Fibroblast of the aortic adventitia (primary cell): ENCODE measurements around the gene DMAC2. TPM values are rescaled to one million over a fixed set of nuclear protein-coding genes. Genes with fewer than 3 reads are reported as not detected.
"Not testable (repeated sequence)": the region's sequence is repeated elsewhere in the genome, so short reads cannot be mapped to it uniquely, and the experiment has no call there.

ENCODE experiments used
- DNase-seq: peaks from one replicate; pipeline ENCODE4 v3.0.0-alpha.2; 2010; ENCODE audit warnings: low read depth
- H3K4me3 ChIP-seq: 2 replicates; pipeline ENCODE4 v1.5.1; 2011; ENCODE audit warnings: low read depth, mild to moderate bottlenecking, control low read depth, low read length, moderate library complexity
- small RNA-seq: library from RNA; depleted of rRNA; stranded (forward); fragments of <200 nt; gene quantifications from one replicate; pipeline ENCODE3, GENCODE V24; 2012
- total RNA-seq: library from RNA; depleted of rRNA; stranded (reverse); fragments of >200 nt; gene quantifications from 2 replicates; pipeline ENCODE4 v1.2.3, GENCODE V29; 2012; ENCODE audit warnings: low replicate concordance
- TF ChIP-seq, protein P1 (sequence below): IDR thresholded peaks from 2 replicates; pipeline ENCODE4 v1.5.1; 2011; ENCODE audit warnings: mild to moderate bottlenecking, low read length, control low read depth, inconsistent platforms; ENCODE audit not compliant: insufficient read depth

Gene DMAC2
- total RNA-seq, 1 donor, result 29.3 TPM

DNA sequence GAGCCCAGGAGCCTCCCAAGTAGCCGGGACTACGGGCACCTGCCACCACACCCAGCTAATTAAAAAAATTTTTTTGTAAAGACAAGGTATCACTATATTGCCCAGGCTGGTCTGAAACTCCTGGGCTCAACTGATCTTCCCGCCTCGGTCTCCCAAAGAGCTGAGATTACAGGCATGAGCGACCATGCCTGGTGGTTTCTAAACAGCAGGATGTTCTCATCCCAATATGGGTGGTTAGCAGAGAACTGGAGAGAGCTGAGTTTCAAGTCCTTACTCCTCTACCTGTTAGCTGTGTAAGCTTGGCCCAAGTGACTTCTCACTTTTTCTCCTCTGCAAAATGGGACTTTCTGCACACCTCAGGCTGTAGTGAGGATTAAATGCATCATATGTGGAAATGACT lies 55.4 kb downstream of the DMAC2 start:
- TF ChIP-seq, protein P1, sequence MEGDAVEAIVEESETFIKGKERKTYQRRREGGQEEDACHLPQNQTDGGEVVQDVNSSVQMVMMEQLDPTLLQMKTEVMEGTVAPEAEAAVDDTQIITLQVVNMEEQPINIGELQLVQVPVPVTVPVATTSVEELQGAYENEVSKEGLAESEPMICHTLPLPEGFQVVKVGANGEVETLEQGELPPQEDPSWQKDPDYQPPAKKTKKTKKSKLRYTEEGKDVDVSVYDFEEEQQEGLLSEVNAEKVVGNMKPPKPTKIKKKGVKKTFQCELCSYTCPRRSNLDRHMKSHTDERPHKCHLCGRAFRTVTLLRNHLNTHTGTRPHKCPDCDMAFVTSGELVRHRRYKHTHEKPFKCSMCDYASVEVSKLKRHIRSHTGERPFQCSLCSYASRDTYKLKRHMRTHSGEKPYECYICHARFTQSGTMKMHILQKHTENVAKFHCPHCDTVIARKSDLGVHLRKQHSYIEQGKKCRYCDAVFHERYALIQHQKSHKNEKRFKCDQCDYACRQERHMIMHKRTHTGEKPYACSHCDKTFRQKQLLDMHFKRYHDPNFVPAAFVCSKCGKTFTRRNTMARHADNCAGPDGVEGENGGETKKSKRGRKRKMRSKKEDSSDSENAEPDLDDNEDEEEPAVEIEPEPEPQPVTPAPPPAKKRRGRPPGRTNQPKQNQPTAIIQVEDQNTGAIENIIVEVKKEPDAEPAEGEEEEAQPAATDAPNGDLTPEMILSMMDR, result no peak
- H3K4me3 ChIP-seq, result no peak overlapping the region
- no peak for DNase-seq

DNA sequence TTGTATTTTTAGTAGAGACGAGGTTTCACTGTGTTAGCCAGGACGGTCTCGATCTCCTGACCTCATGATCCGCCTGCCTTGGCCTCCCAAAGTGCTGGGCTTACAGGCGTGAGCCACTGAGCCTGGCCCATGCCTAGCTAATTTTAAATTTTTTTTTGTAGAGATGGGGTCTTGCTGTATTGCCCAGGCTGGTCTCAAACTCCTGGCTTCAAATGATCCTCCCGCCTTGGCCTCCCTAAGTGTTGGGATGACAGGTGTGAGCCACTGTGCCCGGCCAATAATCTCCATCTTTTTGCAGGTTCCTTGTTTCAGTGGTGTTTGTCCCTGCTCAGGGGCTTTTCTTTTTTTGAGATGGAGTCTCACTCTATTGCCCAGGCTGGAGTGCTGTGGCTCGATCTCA lies 58.2 kb downstream of the DMAC2 start:
- not testable (repeated sequence) for DNase-seq, H3K4me3 ChIP-seq

Small RNAs within 50 kb of the gene (small RNA-seq; reads per million reads assigned to genes)
- gene RF00017, result not detected

Other genes starting within 250 kb of the DMAC2 start
- 0.45 TPM in 1 of 2 replicates, not detected in the other for gene CYP2S1, start 246.7 kb downstream of the DMAC2 start, total RNA-seq
- gene AXL, start 220.7 kb downstream of the DMAC2 start, total RNA-seq, result 121 and 305 TPM in 2 replicates
- 98.4 and 108 TPM in 2 replicates for gene HNRNPUL1, start 175.5 kb downstream of the DMAC2 start, total RNA-seq
- gene CCDC97, start 129.7 kb downstream of the DMAC2 start, total RNA-seq, result 7.9 and 11.4 TPM in 2 replicates
- gene TGFB1, start 86.0 kb downstream of the DMAC2 start, total RNA-seq, result 18.7 and 19.8 TPM in 2 replicates
- 0.25 and 4.5 TPM in 2 replicates for gene B9D2, start 75.8 kb downstream of the DMAC2 start, total RNA-seq
- gene TMEM91, start 63.4 kb downstream of the DMAC2 start, total RNA-seq, result 4.7 and 5.6 TPM in 2 replicates
- 12.1 and 14.6 TPM in 2 replicates for gene EXOSC5, start 42.6 kb downstream of the DMAC2 start, total RNA-seq
- 3.5 and 15.3 TPM in 2 replicates for gene BCKDHA, start 42.1 kb downstream of the DMAC2 start, total RNA-seq
- 1.5 and 2.1 TPM in 2 replicates for gene B3GNT8, start 12.5 kb downstream of the DMAC2 start, total RNA-seq
- not detected in 2 replicates for gene ERICH4, start 3.2 kb upstream of the DMAC2 start, total RNA-seq
- gene CEACAM21, start 136.3 kb upstream of the DMAC2 start, total RNA-seq, result not detected in 2 replicates
- gene CEACAM4, start 187.2 kb upstream of the DMAC2 start, total RNA-seq, result not detected in 2 replicates
- not detected in 2 replicates for gene CEACAM7, start 248.4 kb upstream of the DMAC2 start, total RNA-seq